ENCODE measurements around the gene TNFRSF13B.
"Not testable (repeated sequence)": the region's sequence is repeated elsewhere in the genome, so short reads cannot be mapped to it uniquely, and the experiment has no call there.

Gene TNFRSF13B

GRCh38 chr17:16986391-16986790 is 14.5 kb upstream of the TNFRSF13B start:
- in situ Hi-C loops (cut with MboI; ENCODE audit: low pct_unique_long_range_greater_than_20kb, low sequenced_read_pairs, unreplicated experiment), result no loop called here
- TF ChIP-seq, protein P1, sequence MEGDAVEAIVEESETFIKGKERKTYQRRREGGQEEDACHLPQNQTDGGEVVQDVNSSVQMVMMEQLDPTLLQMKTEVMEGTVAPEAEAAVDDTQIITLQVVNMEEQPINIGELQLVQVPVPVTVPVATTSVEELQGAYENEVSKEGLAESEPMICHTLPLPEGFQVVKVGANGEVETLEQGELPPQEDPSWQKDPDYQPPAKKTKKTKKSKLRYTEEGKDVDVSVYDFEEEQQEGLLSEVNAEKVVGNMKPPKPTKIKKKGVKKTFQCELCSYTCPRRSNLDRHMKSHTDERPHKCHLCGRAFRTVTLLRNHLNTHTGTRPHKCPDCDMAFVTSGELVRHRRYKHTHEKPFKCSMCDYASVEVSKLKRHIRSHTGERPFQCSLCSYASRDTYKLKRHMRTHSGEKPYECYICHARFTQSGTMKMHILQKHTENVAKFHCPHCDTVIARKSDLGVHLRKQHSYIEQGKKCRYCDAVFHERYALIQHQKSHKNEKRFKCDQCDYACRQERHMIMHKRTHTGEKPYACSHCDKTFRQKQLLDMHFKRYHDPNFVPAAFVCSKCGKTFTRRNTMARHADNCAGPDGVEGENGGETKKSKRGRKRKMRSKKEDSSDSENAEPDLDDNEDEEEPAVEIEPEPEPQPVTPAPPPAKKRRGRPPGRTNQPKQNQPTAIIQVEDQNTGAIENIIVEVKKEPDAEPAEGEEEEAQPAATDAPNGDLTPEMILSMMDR (IDR thresholded peaks at IDR 0.05; ENCODE audit: extremely low read depth, insufficient read depth, missing control alignments), result no peak
- DNase-seq (ENCODE audit: low spot score), result no peak

DNA sequence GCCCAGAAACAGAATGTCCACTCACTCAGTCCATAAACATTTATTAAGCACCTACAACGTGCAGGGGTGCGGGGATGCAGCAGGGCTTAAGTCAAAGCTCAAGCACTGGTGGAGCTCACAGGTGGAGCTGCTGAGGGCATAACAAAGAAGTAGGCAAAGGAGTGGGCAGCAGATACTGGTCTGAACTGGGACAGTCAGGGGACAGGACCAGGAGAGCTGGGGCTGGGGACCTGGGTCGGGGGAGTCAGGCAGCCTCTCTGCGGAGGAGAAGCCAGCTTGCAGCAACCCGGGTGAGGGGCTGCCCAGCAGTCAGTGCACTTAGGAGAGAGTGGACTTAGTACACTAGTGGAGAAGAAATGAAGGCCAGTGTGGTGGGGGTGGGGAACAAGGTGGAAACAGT is 10.0 kb upstream of the TNFRSF13B start:
- in situ Hi-C loops (cut with MboI; ENCODE audit: low pct_unique_long_range_greater_than_20kb, low sequenced_read_pairs, unreplicated experiment), result no loop called here
- TF ChIP-seq, protein P1 (IDR thresholded peaks at IDR 0.05; ENCODE audit: extremely low read depth, insufficient read depth, missing control alignments), result no peak

DNA sequence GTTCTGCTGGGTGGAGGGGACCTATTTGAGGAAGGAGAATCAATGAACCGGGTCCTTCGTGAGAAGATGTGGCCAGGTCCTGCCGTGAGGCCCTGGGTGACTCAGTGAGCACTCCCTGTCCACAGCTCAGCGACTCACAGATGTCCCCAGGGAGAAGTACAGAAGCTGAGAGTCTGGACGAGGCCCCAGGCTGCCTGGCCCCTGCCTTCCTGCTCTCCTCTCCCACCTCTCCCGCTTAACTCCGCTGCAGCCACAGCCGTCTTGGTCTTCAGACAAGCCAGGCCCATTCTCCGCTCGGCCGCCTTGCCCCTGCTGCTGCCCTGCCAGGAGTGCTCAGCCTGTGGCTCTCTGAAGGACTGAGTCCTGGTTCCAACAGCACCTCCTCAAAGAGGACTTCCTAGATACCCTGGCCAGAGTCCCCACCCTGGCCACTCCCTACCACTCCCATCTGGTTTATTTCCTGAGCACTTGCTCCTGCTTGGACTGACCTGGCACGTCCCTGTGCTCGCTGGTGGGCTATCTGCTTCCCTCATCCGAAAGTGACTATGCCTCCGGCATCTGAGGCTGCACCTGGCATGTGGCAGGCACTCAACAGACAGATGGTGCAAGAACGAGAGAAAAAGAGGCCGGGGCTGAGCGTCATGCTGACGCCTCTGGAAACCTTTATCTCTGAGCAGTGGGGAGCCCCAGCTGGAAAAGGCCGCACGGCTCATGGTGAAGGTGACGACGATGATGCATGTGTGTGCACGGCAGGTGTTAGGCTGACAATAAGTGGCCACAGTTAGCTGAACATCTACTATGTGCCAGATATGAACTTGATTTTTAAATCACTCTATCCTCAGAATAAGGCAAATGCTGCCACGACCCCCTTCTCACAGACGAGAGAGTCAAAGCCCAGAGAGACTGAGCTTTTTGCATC is 9.2 kb upstream of the TNFRSF13B start:
- peak; percentile 57 for DNase-seq (ENCODE audit: low spot score)
- TF ChIP-seq, protein P1 (IDR thresholded peaks at IDR 0.05; ENCODE audit: extremely low read depth, insufficient read depth, missing control alignments), result no peak
- in situ Hi-C loops (cut with MboI; ENCODE audit: low pct_unique_long_range_greater_than_20kb, low sequenced_read_pairs, unreplicated experiment), result no loop called here

More for the DNA sequence above, 10.0 kb upstream of the TNFRSF13B start:
- DNase-seq (ENCODE audit: low spot score), result no peak

DNA sequence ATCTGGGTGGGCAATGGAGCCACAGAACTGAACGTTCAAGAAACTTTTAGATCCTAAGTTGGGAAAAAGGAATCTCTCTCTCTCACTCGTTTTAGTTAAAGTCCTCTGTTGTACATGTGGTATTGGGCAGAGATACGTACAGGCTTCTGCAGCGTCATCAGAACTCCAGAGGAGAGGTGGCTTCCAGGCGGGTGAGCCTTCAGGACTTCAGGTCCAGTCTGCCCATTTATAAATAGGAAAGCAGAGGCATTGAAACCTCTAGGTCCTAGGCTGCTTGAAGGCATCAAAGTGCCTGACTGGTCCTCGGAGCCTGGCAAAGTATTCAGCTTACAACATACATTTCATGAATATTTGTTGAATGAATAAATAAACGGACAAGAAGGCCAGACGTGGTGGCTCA is 8.1 kb upstream of the TNFRSF13B start:
- DNase-seq (ENCODE audit: low spot score), result no peak
- in situ Hi-C loops (cut with MboI; ENCODE audit: low pct_unique_long_range_greater_than_20kb, low sequenced_read_pairs, unreplicated experiment), result no loop called here
- TF ChIP-seq, protein P1 (IDR thresholded peaks at IDR 0.05; ENCODE audit: extremely low read depth, insufficient read depth, missing control alignments), result no peak

GRCh38 chr17:16979237-16979823 is 7.4 kb upstream of the TNFRSF13B start:
- DNase-seq (ENCODE audit: low spot score); in situ Hi-C loops (cut with MboI; ENCODE audit: low pct_unique_long_range_greater_than_20kb, low sequenced_read_pairs, unreplicated experiment): not testable (repeated sequence)

DNA sequence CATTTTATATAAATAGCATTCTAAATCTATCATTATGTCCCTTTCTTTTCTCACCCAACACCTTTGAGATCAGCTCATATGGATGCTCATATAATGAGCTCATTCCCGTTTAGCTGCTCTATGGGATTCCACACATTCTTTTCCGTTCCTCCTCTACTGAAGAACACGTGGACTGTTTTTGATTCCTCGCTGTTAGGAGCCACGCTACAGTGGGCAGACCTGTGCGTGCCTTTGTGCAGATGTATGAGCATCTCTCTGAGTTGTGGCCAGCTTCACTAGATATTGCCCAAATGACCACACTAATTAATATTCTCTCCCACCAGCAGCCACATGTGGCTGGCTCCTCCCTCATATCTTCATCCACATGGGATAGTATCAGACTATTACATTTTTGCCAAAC is 6.0 kb upstream of the TNFRSF13B start:
- TF ChIP-seq, protein P1 (IDR thresholded peaks at IDR 0.05; ENCODE audit: extremely low read depth, insufficient read depth, missing control alignments), result no peak
- in situ Hi-C loops (cut with MboI; ENCODE audit: low pct_unique_long_range_greater_than_20kb, low sequenced_read_pairs, unreplicated experiment), result no loop called here

More for the DNA sequence above, 6.0 kb upstream of the TNFRSF13B start:
- no peak for DNase-seq (ENCODE audit: low spot score)

Data from GM13977 (cell line).